B cell (primary cell): Measurements from ENCODE around the gene SPACA9. TPM values are rescaled to one million over a fixed set of nuclear protein-coding genes. Genes with fewer than 3 reads are reported as not detected.

ENCODE experiments used
- ATAC-seq: fragments of 200-7000 bp; cut with Tn5 transposase; one replicate; pipeline ENCODE4 v1.10.0; 2021; ENCODE audit warnings: low read depth, mild to moderate bottlenecking, moderate number of reproducible peaks, moderate library complexity
- CTCF ChIA-PET: fragments of 350-600 bp; sonication (Branson Sonifier 250); formaldehyde crosslinking; loops from one replicate; lab custom pipeline; 2021; ENCODE audit warnings: antibody characterized with exemption, inconsistent platforms; lab: Charles Lee
- POLR2A ChIA-PET: fragments of 350-600 bp; sonication (Branson Sonifier 250); formaldehyde crosslinking; loops from one replicate; lab custom pipeline; 2021; ENCODE audit warnings: antibody characterized with exemption; lab: Charles Lee
- DNase-seq: peaks from one replicate; pipeline ENCODE4 v3.0.0; 2013
- H2AFZ ChIP-seq: 2 replicates; pipeline ENCODE4 v1.6.1; 2012; ENCODE audit warnings: mild to moderate bottlenecking, low read depth, low read length; ENCODE audit not compliant: insufficient read depth, poor library complexity, severe bottlenecking
- H3K27ac ChIP-seq, 2 donors: 1 replicate in 1 of 2; 2 replicates in 1 of 2; pipeline ENCODE4 v1.5.1; 2012 to 2013; ENCODE audit warnings: low read length in 2 of 2, mild to moderate bottlenecking in 2 of 2, moderate library complexity in 1 of 2
- H3K27me3 ChIP-seq, 4 experiments: fragments of 200-600 bp in 1 of 4; sonication (generic) in 1 of 4; replicated peaks in 1 of 4; 1 replicate in 2 of 4; 2 replicates in 2 of 4; pipeline versions ENCODE4 v1.6.1 to v1.7.0; 2013 to 2016; ENCODE audit warnings: low read length in 3 of 4, mild to moderate bottlenecking in 2 of 4, mixed read lengths in 1 of 4, moderate library complexity in 1 of 4; ENCODE audit not compliant: insufficient read depth in 4 of 4, control insufficient read depth in 3 of 4; ENCODE audit errors: control extremely low read depth in 1 of 4
- H3K36me3 ChIP-seq, 2 experiments: replicated peaks in 1 of 2; 1 replicate in 1 of 2; 2 replicates in 1 of 2; pipeline versions ENCODE4 v1.6.1 to v1.7.1; 2013; ENCODE audit warnings: low read length in 1 of 2; ENCODE audit not compliant: insufficient read depth in 2 of 2, control insufficient read depth in 1 of 2; ENCODE audit errors: control extremely low read depth in 1 of 2, extremely low read depth in 1 of 2
- H3K4me1 ChIP-seq, 2 donors: fragments of 200-600 bp in 1 of 2; sonication (generic) in 1 of 2; 1 replicate in 1 of 2; 2 replicates in 1 of 2; pipeline versions ENCODE4 v1.5.1 to v1.6.1; 2013 to 2017; ENCODE audit warnings: low read length in 2 of 2; ENCODE audit not compliant: control insufficient read depth in 2 of 2, insufficient read depth in 2 of 2
- H3K4me2 ChIP-seq: replicated peaks from 2 replicates; pipeline ENCODE3; 2012; ENCODE audit warnings: mild to moderate bottlenecking, low read depth, low read length; ENCODE audit not compliant: poor library complexity, severe bottlenecking
- H3K4me3 ChIP-seq, 5 experiments: fragments of 200-600 bp in 1 of 5; sonication (generic) in 1 of 5; 1 replicate in 3 of 5; 2 replicates in 2 of 5; pipeline versions ENCODE4 v1.5.1 to v1.7.0; 2011 to 2016; ENCODE audit warnings: low read length in 4 of 5, mild to moderate bottlenecking in 4 of 5, low read depth in 2 of 5, control low read depth in 1 of 5, moderate library complexity in 1 of 5; ENCODE audit not compliant: insufficient read depth in 1 of 5; ENCODE audit errors: control extremely low read depth in 1 of 5, extremely low read depth in 1 of 5
- H3K79me2 ChIP-seq: fragments of 200-600 bp; sonication (generic); one replicate; pipeline ENCODE4 v1.6.0; 2016; ENCODE audit warnings: low read length; ENCODE audit not compliant: control insufficient read depth, insufficient read depth
- H3K9ac ChIP-seq: fragments of 200-600 bp; sonication (generic); 2 replicates; pipeline ENCODE4 v1.6.1; 2017; ENCODE audit warnings: mild to moderate bottlenecking, low read length, moderate library complexity
- H3K9me3 ChIP-seq, 3 donors: one replicate each; pipeline versions ENCODE4 v1.6.1 to v1.7.1; 2013; ENCODE audit warnings: low read length in 2 of 3; ENCODE audit not compliant: control insufficient read depth in 2 of 3, insufficient read depth in 1 of 3; ENCODE audit errors: control extremely low read depth in 1 of 3
- H4K20me1 ChIP-seq: 2 replicates; pipeline ENCODE4 v1.6.0; 2012; ENCODE audit warnings: mild to moderate bottlenecking, low read length; ENCODE audit not compliant: insufficient read depth, control insufficient read depth, poor library complexity, severe bottlenecking
- H3K27ac Mint-ChIP-seq: one replicate; pipeline ENCODE4 v1.8.0; 2021; ENCODE audit warnings: mixed read lengths
- H3K27me3 Mint-ChIP-seq: one replicate; pipeline ENCODE4 v1.8.0; 2021; ENCODE audit warnings: mixed read lengths
- H3K4me1 Mint-ChIP-seq: one replicate; pipeline ENCODE4 v1.8.0; 2021; ENCODE audit warnings: mixed read lengths
- H3K4me3 Mint-ChIP-seq: one replicate; pipeline ENCODE4 v1.8.0; 2021; ENCODE audit warnings: mixed read lengths
- H3K9me3 Mint-ChIP-seq: one replicate; pipeline ENCODE4 v1.8.0; 2022; ENCODE audit warnings: mixed read lengths; ENCODE audit not compliant: insufficient read depth
- CTCF ChIP-seq: fragments of 200-600 bp; IDR thresholded peaks from one replicate; pipeline ENCODE4 v1.8.0; 2022; ENCODE audit warnings: antibody characterized with exemption, mild to moderate bottlenecking
- EZH2 ChIP-seq: IDR thresholded peaks from 2 replicates; pipeline ENCODE4 v1.6.1; 2012; ENCODE audit warnings: borderline replicate concordance, low read depth, mild to moderate bottlenecking, moderate library complexity, low read length; ENCODE audit not compliant: insufficient read depth, poor library complexity, severe bottlenecking
- WGBS: methylation state at CpG from one replicate; pipeline ENCODE4 v1.1.5; 2013; ENCODE audit warnings: missing lambda C conversion rate; ENCODE audit not compliant: insufficient coverage; 5-methylcytosine and 5-hydroxymethylcytosine counted together
- intact Hi-C: fragments of 100-400 bp; cut with micrococcal nuclease; formaldehyde crosslinking; loops from one replicate; pipeline ENCODE4 v1.10.0; 2022
- polyA plus RNA-seq: library from polyadenylated mRNA; depleted of rRNA; stranded (reverse); fragments of >200 nt; gene quantifications from 2 replicates; pipeline ENCODE4 v1.2.3, GENCODE V29; 2012
- total RNA-seq, 2 donors: library from RNA; stranded (reverse); fragments of 120-200 nt in 1 of 2; gene quantifications; 1 replicate in 1 of 2; 2 replicates in 1 of 2; pipeline versions ENCODE4 v1.2.3 to v1.2.4, GENCODE V29; 2013 to 2022

Gene SPACA9
- total and polyA plus RNA-seq, 2 donors (not counting 1 experiment from before 2014, with no cell fraction given) = 2.8 to 4.5 TPM

GRCh38 chr9:132919614-132920268, 41.0 kb downstream of the SPACA9 start:
- no peak overlapping the region for H3K4me2 ChIP-seq
- no peaks in the 10 kb centered on the region for H4K20me1 ChIP-seq
- no peaks in the 10 kb centered on the region for H3K4me1 Mint-ChIP-seq
- H3K27ac ChIP-seq = no peak overlapping the region
- CTCF ChIA-PET = interaction anchor here (3.4 kb wide), 1 partner anchor 17 kb away, joined by 18 read pairs; no protein-coding TSS in a partner anchor
- no peak overlapping the region for H3K4me3 Mint-ChIP-seq
- H3K79me2 ChIP-seq = no peaks in the 10 kb centered on the region
- peaks cover 0 to 1% (median 0%) of the 10 kb centered on the region in 3 donors for H3K9me3 ChIP-seq
- peaks cover 22 to 64% of the 10 kb centered on the region in 2 experiments for H3K36me3 ChIP-seq
- H3K9me3 Mint-ChIP-seq = no peaks in the 10 kb centered on the region
- no peak overlapping the region for H3K9ac ChIP-seq
- no peaks in the 10 kb centered on the region for H3K27me3 ChIP-seq
- TF ChIP-seq EZH2 (no peak), CTCF (no peak)
- H2AFZ ChIP-seq = no peak overlapping the region
- 98% methylated on average over 7 of the region's 7 CpGs for WGBS
- no peak overlapping the region for H3K4me3 ChIP-seq
- ATAC-seq = no peak
- no peak for DNase-seq
- H3K4me1 ChIP-seq = no peaks in the 10 kb centered on the region
- no peak overlapping the region for H3K27ac Mint-ChIP-seq
- POLR2A ChIA-PET = interaction anchor here (0.8 kb wide), 1 partner anchor 25 kb away, joined by 3 read pairs; the partner anchor contains the start of gene TSC1
- intact Hi-C loops = no loop called here
- H3K27me3 Mint-ChIP-seq = no peaks in the 10 kb centered on the region

GRCh38 chr9:132923346-132923902, 44.7 kb downstream of the SPACA9 start:
- no peak overlapping the region for H3K4me2 ChIP-seq
- H2AFZ ChIP-seq = no peak overlapping the region
- H3K4me1 Mint-ChIP-seq = no peaks in the 10 kb centered on the region
- 98% methylated on average over 7 of the region's 9 CpGs for WGBS
- no peaks in the 10 kb centered on the region for H3K27me3 ChIP-seq
- no peak overlapping the region for H3K27ac ChIP-seq
- no peaks in the 10 kb centered on the region for H3K9me3 Mint-ChIP-seq
- intact Hi-C loops = no loop called here
- no peaks in the 10 kb centered on the region for H3K79me2 ChIP-seq
- ChIA-PET CTCF (no interaction called here), POLR2A (no interaction called here)
- no peak overlapping the region for H3K27ac Mint-ChIP-seq
- no peaks in the 10 kb centered on the region for H3K9me3 ChIP-seq
- no peak for DNase-seq
- H3K27me3 Mint-ChIP-seq = no peaks in the 10 kb centered on the region
- no peaks in the 10 kb centered on the region for H3K4me1 ChIP-seq
- peaks cover 25 to 84% of the 10 kb centered on the region in 2 experiments for H3K36me3 ChIP-seq
- H3K4me3 Mint-ChIP-seq = no peak overlapping the region
- ATAC-seq = no peak
- H3K4me3 ChIP-seq = no peak overlapping the region
- H3K9ac ChIP-seq = no peak overlapping the region
- H4K20me1 ChIP-seq = no peaks in the 10 kb centered on the region
- TF ChIP-seq CTCF (no peak), EZH2 (no peak)
